Measurements from ENCODE around the gene CRELD1.
"Not testable (repeated sequence)": the region's sequence is repeated elsewhere in the genome, so short reads cannot be mapped to it uniquely, and the experiment has no call there.

CRELD1 gene

GRCh38 chr3:9890249-9891071 is 43.2 kb upstream of the CRELD1 start, which contains the start of gene JAGN1:
Gene JAGN1, plus strand, starts transcription at chr3:9890610. Its CDS starts 113 bp downstream, at chr3:9890723.
- in situ Hi-C loops (cut with HindIII; ENCODE audit: low sequenced_read_pairs): no loop called here
- DNase-seq (ENCODE audit: low read depth, low spot score): peak; percentile 91
- H3K4me3 ChIP-seq (ENCODE audit: low read depth, low read length): peak within 1 kb of the TSS; percentile 84
- no peak for TF ChIP-seq CTCF (IDR thresholded peaks at IDR 0.05; ENCODE audit: low read depth, low read length)

GRCh38 chr3:9891072-9891622 is 42.5 kb upstream of the CRELD1 start:
- peak overlapping the region; percentile 84 for H3K4me3 ChIP-seq (ENCODE audit: low read depth, low read length)
- in situ Hi-C loops (cut with HindIII; ENCODE audit: low sequenced_read_pairs): no loop called here
- TF ChIP-seq CTCF (IDR thresholded peaks at IDR 0.05; ENCODE audit: low read depth, low read length): no peak
- no peak for DNase-seq (ENCODE audit: low read depth, low spot score)

GRCh38 chr3:9893739-9894138 is 39.9 kb upstream of the CRELD1 start:
- TF ChIP-seq CTCF (IDR thresholded peaks at IDR 0.05; ENCODE audit: low read depth, low read length): no peak
- in situ Hi-C loops (cut with HindIII; ENCODE audit: low sequenced_read_pairs): no loop called here
- no peak for DNase-seq (ENCODE audit: low read depth, low spot score)
- H3K4me3 ChIP-seq (ENCODE audit: low read depth, low read length): no peak overlapping the region

- DNase-seq (ENCODE audit: low read depth, low spot score); in situ Hi-C loops (cut with HindIII; ENCODE audit: low sequenced_read_pairs); H3K4me3 ChIP-seq (ENCODE audit: low read depth, low read length): not testable (repeated sequence)
These were observed 37.9 kb upstream of the CRELD1 start for GRCh38 chr3:9895715-9896114.

GRCh38 chr3:9896755-9897407 is 36.8 kb upstream of the CRELD1 start:
- DNase-seq (ENCODE audit: low read depth, low spot score); in situ Hi-C loops (cut with HindIII; ENCODE audit: low sequenced_read_pairs); H3K4me3 ChIP-seq (ENCODE audit: low read depth, low read length): not testable (repeated sequence)

GRCh38 chr3:9897408-9898372 is 35.9 kb upstream of the CRELD1 start:
- TF ChIP-seq CTCF (IDR thresholded peaks at IDR 0.05; ENCODE audit: low read depth, low read length): no peak
- in situ Hi-C loops (cut with HindIII; ENCODE audit: low sequenced_read_pairs): no loop called here
- H3K4me3 ChIP-seq (ENCODE audit: low read depth, low read length): no peak overlapping the region
- DNase-seq (ENCODE audit: low read depth, low spot score): peak; percentile 34

Measured in astrocyte of the spinal cord (primary cell).